Right atrium auricular region (tissue), 2 donors: ENCODE data around the gene CIZ1. TPM values are rescaled to one million over a fixed set of nuclear protein-coding genes. Genes with fewer than 3 reads are reported as not detected.

ENCODE experiments used
- DNase-seq: peaks from one replicate; pipeline ENCODE4 v3.0.0-alpha.2; 2019; ENCODE audit warnings: low spot score
- H3K27ac ChIP-seq, 2 donors: fragments of 200-600 bp; sonication (generic); 1 replicate in 1 of 2; 2 replicates in 1 of 2; pipeline ENCODE4 v1.5.1; 2016 to 2019
- H3K27me3 ChIP-seq, 2 donors: fragments of 200-600 bp; sonication (generic); one replicate each; pipeline versions ENCODE4 v1.5.1 to v1.6.0; 2017 to 2019
- H3K36me3 ChIP-seq: fragments of 200-600 bp; sonication (generic); one replicate; pipeline ENCODE4 v1.5.1; 2016
- H3K4me1 ChIP-seq, 2 donors: fragments of 200-600 bp; sonication (generic); one replicate each; pipeline versions ENCODE4 v1.5.1 to v1.6.0; 2017 to 2019
- H3K4me3 ChIP-seq, 2 donors: fragments of 200-600 bp; sonication (generic); 1 replicate in 1 of 2; 2 replicates in 1 of 2; pipeline ENCODE4 v1.5.1; 2017 to 2019; ENCODE audit warnings: mild to moderate bottlenecking in 1 of 2, moderate library complexity in 1 of 2
- H3K9me3 ChIP-seq, 2 donors: fragments of 200-600 bp; sonication (generic); one replicate each; pipeline ENCODE4 v1.5.1; 2019
- total RNA-seq, 2 donors: library from RNA; depleted of rRNA; stranded (reverse); fragments of >200 nt; gene quantifications; one replicate each; pipeline ENCODE4 v1.1.0, GENCODE V29; 2016
- TF ChIP-seq, protein P1 (sequence below), 2 donors: fragments of 200-600 bp; sonication (generic); IDR thresholded peaks; one replicate each; pipeline ENCODE4 v1.5.1; 2019; ENCODE audit warnings: antibody characterized with exemption in 2 of 2

CIZ1 gene
- total RNA-seq, 2 donors from 2014 or later: 41.6 to 45.9 TPM

DNA sequence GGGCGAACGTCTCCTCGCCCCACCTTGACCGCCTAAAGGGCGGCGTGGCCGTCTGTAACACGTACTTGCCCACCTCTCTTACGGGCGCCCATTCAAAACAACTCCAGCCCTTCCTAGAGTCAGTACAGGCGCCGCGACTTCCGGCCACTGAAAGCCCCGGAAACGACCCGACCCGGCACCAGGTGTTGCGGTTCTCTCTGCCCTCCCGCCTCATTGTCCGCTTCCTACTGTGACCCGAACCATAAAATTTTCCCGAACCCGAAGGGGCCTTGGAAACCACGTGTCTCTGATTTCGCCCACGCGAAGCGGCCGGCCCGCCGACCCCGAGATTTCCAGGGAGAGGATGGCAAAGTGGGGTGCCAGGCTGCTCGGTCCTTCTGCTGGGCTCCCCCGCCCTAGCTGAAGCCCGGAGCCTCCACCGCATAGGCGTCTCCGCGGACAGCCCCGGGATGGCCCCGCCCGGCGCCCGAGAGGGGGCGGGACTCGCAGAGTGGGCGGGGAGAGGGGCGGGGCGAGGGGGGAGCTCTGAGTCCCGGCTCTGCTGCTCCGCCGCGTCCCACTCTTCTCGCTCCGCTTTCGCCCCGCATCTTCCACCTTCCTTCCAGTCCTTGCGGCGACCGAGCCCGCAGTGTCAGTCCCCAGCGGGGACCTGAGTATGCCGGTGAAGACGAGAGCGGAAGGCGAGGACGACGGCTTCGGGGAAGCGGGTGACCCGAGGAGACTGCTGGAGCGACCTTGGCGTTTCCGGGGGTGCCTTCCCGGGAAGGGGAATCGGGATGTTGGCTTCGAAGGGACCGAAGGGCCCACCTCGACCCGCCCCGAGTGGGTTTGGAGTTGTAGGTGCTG, 63.2 kb downstream of the CIZ1 start:
- peak overlapping the region; percentile 93 to 100 for H3K27ac ChIP-seq
- peaks cover 0 to 31% of the 10 kb centered on the region in 2 donors for H3K4me1 ChIP-seq
- H3K4me3 ChIP-seq: peak overlapping the region; percentile 85 to 90
- H3K9me3 ChIP-seq: no peaks in the 10 kb centered on the region
- TF ChIP-seq, protein P1, sequence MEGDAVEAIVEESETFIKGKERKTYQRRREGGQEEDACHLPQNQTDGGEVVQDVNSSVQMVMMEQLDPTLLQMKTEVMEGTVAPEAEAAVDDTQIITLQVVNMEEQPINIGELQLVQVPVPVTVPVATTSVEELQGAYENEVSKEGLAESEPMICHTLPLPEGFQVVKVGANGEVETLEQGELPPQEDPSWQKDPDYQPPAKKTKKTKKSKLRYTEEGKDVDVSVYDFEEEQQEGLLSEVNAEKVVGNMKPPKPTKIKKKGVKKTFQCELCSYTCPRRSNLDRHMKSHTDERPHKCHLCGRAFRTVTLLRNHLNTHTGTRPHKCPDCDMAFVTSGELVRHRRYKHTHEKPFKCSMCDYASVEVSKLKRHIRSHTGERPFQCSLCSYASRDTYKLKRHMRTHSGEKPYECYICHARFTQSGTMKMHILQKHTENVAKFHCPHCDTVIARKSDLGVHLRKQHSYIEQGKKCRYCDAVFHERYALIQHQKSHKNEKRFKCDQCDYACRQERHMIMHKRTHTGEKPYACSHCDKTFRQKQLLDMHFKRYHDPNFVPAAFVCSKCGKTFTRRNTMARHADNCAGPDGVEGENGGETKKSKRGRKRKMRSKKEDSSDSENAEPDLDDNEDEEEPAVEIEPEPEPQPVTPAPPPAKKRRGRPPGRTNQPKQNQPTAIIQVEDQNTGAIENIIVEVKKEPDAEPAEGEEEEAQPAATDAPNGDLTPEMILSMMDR (IDR thresholded peaks at IDR 0.05): no peak
- H3K36me3 ChIP-seq: peaks cover 16% of the 10 kb centered on the region
- no peaks in the 10 kb centered on the region for H3K27me3 ChIP-seq
- peak; percentile 78 for DNase-seq

- H3K27me3 ChIP-seq: no peaks in the 10 kb centered on the region
- no peaks in the 10 kb centered on the region for H3K9me3 ChIP-seq
- H3K27ac ChIP-seq: peak within 1 kb of the TSS; percentile 93 to 100
- H3K36me3 ChIP-seq: peaks cover 22% of the 10 kb centered on the region
- H3K4me3 ChIP-seq: peak within 1 kb of the TSS; percentile 85 to 90
- peak; percentile 76 for DNase-seq
- TF ChIP-seq, protein P1 (IDR thresholded peaks at IDR 0.05): no peak
- peaks cover 0 to 31% of the 10 kb centered on the region in 2 donors for H3K4me1 ChIP-seq
Observed at GRCh38 chr9:128127568-128127989, 63.8 kb downstream of the CIZ1 start, which contains the start of gene PTGES2. Gene PTGES2, minus strand, starts transcription at chr9:128127729. Its CDS starts 12 bp downstream, at chr9:128127717.

DNA sequence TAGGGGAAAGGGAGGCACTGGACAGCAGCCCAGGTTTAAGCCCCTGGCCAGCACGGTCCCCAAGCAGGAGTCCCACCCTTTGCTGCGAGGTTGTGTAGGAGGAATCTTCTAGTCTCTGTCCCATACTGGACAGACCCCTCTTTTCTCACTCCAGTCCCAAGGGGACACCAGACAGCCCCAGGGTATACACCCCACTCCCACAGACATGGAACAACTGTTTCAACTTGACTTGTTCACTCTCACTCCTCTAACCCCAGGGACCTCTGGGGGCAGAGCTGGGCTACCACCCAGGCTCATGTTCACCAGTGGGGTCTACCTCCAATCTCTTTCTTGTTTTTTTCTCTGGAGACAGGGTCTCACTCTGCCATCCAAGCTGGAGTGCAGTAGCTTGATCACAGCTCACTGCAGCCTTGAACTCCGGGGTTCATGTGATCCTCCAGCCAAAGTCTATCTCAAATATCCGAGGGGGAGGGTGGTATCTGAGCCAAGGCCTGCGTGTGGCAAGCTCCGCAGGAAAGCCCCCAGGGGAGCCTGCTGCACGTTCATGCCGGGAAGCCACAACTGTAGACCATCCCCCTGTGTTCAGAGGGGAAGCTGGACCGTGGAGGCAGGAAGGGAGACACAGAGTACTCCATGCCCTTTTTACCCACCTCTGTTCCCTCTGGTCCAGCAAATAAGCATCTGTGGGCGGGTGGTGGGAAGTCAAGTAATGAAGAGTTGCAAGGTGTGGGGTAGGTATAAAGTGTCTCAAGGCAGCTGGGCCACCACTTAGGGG, 65.6 kb downstream of the CIZ1 start:
- Histone ChIP-seq H3K36me3 (peaks cover 35% of the 10 kb centered on the region), H3K9me3 (no peaks in the 10 kb centered on the region), H3K4me1 (peaks cover 0 to 31% of the 10 kb centered on the region in 2 donors), H3K27ac (no peak overlapping the region), H3K4me3 (no peak overlapping the region), H3K27me3 (no peaks in the 10 kb centered on the region)
- no peak for DNase-seq
- TF ChIP-seq, protein P1 (IDR thresholded peaks at IDR 0.05): no peak

- Histone ChIP-seq H3K9me3 (no peaks in the 10 kb centered on the region), H3K4me1 (peaks cover 0 to 31% of the 10 kb centered on the region in 2 donors), H3K27me3 (no peaks in the 10 kb centered on the region), H3K4me3 (no peak overlapping the region), H3K36me3 (peaks cover 42% of the 10 kb centered on the region), H3K27ac (no peak overlapping the region)
- TF ChIP-seq, protein P1 (IDR thresholded peaks at IDR 0.05): peak; percentile 28 to 62
- DNase-seq: no peak
Observed at GRCh38 chr9:128124873-128125579, 66.3 kb downstream of the CIZ1 start.

DNA sequence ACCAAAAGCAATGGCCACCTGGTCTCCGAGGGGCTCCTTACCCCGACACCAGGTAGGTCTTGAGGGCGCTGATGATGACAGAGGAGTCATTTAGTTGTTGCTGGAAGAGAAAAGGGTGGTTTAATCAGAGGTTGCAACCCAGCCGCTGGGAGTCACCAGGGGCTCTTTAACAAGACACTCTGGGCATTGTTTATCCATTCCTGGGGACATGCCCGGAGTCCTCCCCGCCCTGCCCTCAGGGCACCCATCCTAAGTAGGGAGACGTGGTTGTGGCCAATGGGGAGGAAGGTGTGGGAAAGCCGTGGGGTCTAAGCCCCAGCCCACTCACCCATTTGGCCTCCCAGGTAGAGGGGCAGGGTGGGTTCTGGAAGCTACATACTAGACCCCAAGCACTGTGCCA, 66.9 kb downstream of the CIZ1 start:
- TF ChIP-seq, protein P1 (IDR thresholded peaks at IDR 0.05): no peak
- Histone ChIP-seq H3K27me3 (no peaks in the 10 kb centered on the region), H3K4me3 (no peak overlapping the region), H3K27ac (no peak overlapping the region), H3K4me1 (peaks cover 0 to 29% of the 10 kb centered on the region in 2 donors), H3K36me3 (peaks cover 42% of the 10 kb centered on the region), H3K9me3 (no peaks in the 10 kb centered on the region)
- DNase-seq: no peak
